GM19328 (cell line): Measurements from ENCODE around the gene PPP1R3G.
"Not testable (repeated sequence)": the region's sequence is repeated elsewhere in the genome, so short reads cannot be mapped to it uniquely, and the experiment has no call there.

Source experiments
- ATAC-seq: cut with Tn5 transposase; IDR thresholded peaks from one replicate; pipeline ENCODE4 v1.9.1; 2021; ENCODE audit warnings: mild to moderate bottlenecking, moderate library complexity; ENCODE audit not compliant: unreplicated experiment

The PPP1R3G gene

DNA sequence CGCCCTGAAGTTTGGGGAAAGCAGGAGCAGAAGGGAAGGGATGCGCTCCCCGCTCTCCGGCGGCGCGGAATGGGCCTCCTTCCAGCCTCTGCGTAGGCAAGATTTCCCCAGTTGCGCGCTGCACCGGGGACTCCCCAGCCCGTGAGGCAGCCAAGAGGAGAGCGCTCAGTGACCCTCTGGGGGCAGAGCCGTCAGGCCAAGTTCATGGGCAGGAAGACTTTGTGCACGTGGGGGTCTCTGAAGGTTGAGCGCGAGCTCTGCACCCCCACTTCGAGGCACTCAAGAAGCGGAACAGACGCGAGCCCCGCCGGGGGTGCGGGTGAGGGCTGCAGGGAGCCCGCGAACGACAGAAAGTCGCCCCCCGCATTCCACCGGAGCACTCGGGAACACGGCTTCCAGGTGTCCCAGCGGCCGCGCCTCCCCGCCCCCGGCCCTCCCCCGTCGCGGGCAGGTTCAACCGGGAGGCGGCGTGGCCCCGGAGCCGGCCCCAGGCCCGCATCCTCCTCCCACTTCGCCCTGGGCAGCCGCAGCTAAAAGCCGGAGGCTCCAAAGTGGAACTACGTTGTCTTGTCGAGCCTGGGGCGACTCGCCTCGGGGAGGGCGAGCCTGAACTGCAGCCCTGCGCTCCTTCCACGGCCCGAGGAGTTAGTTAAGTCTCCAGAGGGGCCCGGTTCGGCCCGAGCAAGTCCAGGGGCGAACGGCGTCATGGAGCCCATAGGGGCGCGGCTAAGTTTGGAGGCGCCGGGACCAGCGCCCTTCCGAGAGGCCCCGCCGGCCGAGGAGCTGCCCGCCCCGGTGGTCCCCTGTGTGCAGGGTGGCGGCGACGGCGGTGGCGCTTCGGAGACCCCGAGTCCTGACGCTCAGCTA, at the start of gene PPP1R3G:
Gene PPP1R3G, plus strand, starts transcription at position 561 of the 867 bp plus-strand sequence. Its CDS starts 145 bp downstream, at position 706.
- ATAC-seq = no peak

DNA sequence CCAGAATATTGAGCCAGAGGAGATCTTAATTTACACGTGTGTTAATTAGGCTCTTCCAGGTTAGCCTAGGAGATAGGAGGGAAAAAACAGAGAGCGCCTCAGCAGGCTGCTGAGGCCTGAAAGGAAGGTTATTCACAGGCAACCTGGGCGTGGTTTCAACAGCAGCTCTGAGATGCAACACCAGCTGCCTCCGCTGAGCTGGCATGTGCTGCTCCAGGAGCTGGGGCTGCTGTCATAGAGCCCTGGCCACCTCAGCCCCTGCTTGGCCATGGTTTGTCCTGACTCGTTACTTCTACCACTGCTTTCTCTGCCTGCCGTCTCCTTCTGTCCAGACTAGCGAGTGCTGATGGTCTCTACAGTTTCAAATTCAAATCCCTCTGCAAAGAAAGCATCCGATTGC, 48.9 kb upstream of the PPP1R3G start:
- ATAC-seq = no peak

DNA sequence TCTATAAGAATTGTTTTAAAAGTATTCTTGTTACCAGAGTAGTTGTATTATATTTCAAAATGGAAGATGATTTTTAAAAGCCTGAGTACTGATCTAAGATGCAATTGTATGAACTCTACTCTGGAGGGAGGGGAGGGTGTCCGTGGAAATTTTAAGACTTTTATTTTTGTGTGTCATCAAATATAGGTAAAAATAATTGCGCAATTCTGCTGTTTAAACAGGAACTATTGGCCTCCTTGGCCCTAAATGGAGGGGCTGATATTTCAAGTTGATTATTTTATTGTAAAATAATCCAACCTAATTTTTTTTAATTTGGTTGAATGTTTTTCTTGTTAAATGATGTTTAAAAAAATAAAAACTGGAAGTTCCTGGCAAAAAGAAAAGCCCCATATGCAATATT, 43.2 kb upstream of the PPP1R3G start:
- ATAC-seq = no peak

DNA sequence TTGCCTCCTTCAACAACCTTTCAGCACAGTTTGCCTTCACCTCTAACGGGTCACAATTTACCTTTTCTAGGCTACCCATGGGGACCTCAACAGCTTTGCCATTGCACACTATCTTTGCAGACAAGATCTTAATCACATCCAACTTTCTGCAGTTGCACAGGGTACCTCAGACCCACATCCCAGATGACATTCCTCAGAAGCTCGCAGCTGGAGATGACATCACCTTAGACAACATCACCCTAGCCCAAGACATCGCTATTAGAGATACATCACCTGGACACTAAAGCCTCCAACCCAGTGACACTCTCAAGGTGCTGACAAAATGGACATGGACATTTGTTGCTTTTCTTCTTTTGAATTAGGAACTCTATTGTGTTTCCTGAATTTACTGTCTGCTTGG, 42.7 kb upstream of the PPP1R3G start:
- ATAC-seq = no peak

DNA sequence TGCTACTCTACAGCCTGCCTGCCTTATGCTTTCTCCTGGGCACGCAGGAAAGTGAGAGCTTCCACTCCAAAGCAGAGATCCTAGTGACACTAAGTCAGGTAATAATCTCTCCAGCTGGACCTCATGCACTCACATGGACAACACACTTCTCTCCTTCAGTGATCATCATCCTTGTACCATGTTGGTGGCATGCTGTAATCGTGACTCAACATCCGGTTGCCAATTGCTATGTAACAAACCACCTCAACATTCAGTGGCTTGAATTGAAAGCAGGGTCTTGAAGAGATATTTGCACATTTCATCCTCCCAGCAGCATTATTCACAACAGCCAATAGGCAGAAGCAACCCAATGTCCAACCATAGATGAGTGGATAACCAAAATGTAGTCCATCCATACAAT, 40.3 kb upstream of the PPP1R3G start:
- no peak for ATAC-seq

DNA sequence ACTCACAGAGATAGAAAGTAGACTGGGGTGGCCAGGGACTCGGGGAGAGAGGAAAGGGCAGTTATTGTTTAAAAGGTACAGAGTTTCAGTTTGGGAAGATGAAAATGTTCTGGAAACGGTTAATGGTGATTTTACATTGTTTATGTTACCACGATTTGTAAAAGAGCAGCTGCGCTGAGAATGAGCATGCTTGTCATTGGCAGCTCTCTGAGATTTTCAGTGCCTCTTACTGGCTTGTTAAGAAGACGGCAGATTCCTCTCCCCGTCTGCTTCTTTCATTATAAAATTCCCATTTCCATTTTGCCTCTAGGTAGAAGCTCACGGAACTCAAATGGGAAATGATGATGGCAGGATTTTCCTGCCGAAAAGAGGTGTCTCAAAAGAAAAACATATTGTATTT, 39.7 kb upstream of the PPP1R3G start:
- ATAC-seq = no peak

DNA sequence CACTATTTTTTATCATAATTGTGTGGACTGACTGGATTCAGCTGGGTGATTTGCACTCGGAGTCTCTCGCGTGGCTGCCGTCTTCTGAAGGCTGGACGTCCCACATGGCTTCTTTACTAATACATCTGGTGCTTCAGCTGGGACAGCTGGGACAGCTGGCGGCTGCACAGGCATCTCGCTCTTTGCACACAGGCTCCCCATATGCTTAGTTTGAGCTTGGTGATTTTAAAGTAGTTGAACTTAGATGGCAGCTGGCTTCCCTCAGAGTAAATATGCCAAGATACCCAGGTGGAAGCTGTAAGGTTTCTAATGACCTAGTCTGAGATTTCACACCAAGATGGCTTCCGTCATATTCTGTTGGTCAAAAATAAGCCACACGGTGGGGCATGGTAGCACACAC, 38.7 kb upstream of the PPP1R3G start:
- no peak for ATAC-seq

DNA sequence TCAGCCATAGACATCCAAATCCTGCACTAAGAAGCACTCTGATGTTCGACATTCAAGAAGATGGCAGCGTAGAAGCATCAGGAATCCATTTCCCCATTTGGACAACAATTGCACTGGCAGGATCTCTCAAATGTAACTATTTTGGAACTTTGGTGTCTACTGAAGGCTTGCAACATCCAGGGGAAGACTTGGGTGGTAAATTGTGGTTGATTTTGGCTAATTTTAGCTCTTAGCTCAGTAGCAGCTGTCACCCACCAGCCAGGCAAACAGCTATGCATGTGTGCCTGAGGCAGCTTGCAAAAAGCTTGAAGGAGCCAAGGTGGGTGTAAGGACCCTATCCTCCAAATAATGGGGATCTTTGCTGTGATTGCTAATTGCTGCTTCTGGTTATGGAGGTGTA, 35.1 kb upstream of the PPP1R3G start:
- no peak for ATAC-seq

DNA sequence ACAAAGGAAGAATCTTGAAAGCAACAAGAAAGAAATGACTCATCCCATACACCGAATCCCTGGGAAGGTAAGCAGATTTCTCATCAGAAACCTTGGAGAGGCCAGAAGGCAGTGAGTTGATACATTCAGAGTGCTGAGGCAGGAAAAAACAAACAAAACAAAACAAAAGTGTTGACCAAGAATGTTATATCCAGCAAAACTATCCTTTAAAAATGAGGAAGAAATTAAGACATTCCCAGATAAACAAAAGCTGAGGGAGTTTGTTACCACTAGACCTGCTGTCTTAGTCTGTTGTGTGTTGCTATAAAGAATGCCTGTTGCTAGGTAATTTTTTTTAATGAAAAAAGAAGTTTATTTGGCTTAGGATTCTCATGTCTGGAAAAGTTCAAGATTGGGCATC, 33.7 kb upstream of the PPP1R3G start:
- ATAC-seq = no peak

DNA sequence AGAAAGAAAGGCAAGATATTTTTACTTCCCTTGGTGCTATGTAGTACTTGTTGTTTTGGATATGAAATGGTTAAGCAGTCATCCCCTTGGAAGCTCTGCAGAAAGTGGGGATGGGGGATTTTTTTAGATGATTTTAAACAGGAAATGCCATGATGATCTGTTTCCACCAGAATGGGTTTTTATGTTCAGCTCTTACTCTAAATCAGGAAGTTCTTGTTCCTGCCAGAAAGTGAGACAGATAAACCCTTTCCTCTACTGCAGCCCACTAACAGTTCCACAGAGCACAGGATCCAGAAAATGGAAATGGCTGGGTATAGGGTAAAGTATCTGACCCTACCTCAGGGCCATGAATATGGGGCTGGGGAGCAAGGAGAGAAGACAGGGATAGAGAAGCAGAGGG, 32.1 kb upstream of the PPP1R3G start:
- ATAC-seq = no peak

DNA sequence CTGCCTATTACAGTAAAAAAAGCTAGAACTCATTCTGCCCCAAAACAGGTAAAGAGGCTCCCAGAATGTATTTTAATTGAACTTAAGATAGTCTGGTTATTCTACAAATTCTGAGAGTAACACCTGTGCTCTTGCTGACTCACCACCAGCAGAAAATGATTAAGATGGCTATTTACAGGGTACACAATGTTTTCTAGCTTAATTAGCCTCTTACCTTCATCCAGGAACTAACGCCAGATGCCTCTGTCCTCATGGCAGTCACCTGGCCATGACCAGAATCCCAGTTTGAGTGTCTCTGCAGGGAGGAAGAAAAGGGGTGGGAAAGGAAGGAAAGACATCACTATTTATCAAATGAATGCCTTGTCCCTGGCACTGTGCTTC, 31.3 kb upstream of the PPP1R3G start:
- no peak for ATAC-seq

DNA sequence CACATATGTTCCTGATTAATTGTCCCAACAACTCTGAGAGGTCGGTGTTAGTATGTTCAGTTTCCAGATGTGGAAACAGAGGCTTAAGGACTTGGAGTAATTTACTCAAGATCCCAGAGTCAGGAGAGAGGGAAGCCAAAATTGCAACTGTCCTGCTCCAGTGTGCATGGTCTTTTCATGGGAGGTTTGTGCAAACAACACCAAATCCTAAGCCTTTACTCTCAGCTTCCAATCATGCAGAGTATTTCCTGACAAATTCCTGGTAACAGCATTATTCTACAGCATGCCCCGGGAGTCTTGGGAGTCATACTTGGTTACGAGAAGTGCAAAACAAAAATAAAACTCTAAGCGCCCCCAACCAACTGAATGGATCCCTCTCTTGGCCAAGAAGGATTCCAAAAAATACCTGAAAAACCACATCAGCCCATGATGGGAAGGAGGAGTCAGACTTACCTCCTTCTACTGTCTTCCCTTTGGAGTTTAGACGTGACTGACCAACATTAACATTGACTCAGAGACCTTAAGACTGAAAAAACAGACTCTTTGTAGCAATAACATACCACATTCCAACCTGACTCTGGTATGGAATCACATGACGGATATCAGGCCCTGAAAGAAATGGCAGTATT, 30.8 kb upstream of the PPP1R3G start:
- ATAC-seq = no peak

DNA sequence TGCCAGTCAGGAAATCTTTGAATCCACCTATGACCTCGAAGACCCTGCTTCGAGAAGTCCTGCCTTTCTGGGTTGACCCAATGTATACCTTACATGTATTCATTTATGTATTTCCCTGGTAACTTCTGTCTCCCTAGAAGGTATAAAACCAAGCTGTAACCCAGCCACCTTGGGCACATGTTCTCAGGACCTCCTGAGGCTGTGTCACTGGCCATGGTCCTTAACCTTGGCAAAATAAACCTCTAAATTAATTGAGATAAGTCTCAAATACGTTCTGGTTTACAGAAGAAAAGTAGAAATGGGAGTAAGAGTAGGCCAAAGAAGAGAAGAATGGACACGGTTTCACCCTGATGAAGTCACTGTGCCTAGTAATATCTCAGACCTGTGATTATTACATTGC, 30.0 kb upstream of the PPP1R3G start:
- ATAC-seq = no peak

DNA sequence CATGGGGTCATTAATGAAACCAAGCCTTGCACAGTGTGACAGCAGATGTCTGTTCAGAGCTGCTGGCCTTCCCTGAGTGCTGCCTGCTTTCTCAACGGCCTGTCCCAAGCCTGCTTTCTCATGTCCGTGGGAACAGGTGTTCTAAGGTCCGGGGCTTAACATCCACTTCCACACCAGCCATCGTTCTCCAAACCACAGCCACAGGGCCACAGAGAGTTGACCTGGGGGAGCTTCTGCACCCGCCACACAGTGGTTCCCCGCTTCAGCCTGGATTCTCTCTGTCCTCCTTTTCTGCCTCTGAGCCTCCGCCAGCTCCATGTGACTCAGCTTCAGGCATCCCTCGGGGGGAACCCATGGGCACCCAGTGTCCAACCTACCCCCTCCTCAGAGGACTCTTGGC, 26.9 kb upstream of the PPP1R3G start:
- ATAC-seq = no peak

DNA sequence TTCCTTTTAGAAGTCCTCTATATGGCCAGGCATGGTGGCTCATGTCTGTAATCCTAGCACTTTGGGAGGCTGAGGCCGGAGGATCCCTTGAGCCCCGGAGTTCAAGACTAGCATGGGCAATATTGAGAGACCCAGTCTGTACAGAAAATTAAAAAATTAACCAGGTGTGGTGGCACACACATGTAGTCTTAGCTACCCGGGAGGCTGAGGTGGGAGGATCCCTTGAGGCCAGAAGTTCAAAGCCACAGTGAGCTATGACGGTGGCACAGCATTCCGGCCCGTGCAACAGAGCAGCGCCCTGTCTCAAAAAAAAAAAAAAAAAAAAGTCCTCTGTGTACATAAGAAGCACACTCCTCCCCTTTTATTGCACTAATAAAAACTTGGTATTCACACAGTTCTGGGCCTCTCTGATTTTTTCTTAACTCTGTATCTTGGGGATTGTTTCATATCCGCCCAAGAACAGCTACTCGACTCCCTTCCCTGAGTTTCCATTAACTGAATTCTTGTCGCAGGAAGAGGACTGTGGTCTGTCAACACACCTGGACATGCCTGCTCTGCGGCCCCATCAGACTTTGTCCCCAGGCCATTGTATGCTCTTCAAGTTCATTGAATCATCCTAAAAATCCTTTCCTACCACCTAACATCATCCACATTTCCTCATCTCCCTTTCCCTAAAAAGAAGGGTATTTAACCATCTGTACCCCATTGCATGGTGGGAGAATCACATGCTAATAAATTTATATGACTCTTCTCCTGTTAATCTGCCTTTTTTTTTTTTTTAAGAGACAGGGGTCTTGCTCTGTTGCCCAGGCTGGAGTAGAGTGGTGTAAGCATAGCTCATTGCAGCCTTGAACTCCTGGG, 25.9 kb upstream of the PPP1R3G start:
- ATAC-seq = no peak

DNA sequence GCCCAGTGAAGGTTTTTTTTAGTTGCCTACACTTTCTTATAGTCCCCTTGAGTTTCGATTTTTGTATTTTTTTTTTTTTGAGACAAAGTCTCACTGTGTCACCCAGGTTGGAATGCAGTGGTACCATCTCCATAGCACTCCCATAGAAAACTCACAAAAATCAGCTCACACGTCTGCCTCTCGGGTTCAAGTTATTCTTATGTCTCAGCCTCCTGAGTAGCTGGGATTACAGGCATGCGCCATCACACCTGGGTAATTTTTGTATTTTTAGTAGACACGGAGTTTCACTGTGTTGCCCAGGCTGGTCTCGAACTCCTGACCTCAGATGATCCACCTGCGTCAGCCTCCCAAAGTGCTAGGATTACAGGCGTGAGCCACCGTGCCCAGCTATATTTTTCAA, 24.7 kb upstream of the PPP1R3G start:
- ATAC-seq = not testable (repeated sequence)

DNA sequence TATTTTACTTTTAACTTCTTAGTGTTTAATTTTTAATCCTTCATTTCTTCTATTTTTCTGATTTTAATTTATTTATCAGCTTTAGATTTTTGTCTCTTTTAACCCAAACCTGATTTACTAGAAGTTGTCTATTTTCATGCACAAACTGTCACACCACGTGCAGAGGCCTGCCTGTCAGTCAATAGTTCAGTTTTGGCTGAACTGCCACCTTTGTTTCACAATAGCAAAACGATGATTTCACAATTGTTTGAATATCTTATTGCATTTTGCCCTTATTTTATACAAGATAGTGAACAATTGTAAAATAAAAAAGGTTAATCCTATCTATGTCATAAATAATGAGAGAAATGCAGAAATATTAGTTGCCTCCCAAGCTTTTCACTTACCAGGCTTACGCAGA, 24.0 kb upstream of the PPP1R3G start:
- ATAC-seq = no peak

DNA sequence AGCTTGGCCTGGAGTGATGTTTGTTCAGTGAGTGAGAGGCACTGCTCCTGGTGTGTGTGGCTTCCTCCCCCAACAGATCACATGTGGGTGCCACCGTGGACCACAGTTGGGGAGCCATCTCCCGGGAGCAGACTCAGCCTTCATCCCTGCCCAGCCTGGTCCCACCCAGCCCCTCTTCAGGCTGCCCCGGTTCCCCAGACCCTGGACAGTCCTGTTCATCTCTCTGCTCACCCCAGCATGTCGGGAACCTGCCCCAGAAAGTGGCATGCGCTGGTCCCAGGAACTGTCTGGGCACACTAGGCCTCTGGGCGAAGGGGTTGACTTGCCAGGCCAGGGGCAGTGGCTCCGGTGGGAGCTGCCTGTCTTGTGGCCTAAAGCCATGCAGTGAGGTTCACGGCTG, 21.5 kb upstream of the PPP1R3G start:
- ATAC-seq = no peak

DNA sequence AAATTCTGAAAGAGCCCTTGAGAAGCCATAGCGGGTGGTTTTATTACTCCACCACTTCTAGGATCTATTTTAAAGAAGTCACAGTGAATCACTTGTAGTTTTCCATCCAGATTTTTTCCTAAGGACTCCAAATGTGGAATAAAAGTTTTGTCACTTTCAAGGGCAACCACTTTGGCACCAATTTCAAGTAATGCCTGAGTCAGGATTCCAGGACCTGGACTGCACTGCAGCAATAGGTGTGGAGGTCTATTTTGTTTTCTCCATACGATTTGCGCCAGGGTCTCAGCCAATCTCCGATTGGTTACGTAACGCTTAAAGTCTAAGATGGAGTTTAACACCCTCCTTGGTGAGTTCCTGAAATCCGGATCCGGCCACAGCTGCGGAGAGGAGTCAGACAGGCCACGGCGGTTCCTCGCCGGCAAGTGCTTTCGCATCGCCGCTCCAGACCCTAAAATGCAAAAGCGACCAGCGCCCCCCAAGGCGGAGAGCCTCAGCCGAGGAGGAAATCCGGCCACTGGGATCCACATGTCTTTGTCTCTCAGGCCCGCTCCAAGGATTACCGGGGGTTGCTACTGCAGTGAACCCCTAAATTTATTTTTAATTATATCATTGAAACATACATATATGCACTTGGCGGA, 18.6 kb upstream of the PPP1R3G start:
- no peak for ATAC-seq

DNA sequence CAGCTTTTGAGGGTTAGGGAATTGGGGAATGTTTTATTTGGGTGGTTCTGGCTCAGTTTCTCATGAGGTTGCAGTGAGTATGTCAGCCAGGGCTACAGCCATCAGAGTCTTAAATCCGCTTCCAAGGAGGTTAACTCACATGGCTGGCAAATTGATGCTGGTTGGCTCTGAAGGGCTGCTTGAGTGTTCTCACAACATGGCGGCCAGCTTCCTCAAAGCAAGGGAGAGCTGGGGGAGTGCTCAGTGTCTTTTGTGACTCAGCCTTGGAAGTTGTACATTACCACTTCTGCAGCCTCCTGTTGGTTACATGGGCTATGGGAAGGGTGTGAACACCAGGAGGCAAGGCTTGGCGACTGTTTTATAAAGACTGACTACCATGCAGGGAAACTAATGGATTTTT, 17.8 kb upstream of the PPP1R3G start:
- no peak for ATAC-seq

DNA sequence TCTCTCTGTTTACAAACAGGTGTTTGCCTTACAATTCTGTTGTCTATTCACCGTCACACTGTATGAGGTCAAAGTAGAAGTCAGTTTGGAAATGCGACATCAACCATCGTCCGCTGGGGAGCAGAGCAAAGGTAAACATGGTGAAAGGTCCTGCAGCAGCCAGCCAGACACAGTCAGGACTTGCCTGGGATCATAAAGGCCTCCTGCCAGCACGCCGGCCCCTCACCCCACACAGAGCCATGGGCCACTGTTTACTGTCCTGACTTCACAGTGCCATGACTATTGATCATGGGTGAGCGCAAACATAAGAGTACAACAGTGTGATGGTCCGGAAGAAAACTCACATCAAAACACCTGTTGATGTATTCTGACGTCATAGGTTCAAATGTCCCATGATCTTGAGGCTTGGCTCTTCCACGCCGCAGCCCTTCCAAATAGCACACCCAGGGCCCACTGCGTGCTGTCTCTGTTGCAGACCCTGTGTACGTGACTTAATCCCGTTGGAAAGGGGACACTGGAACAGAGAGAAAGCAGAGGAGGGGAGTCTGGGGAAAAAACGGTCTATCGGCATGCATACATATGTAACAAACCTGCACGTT, 16.9 kb upstream of the PPP1R3G start:
- ATAC-seq = no peak
